Fibroblast of lung (primary cell): Measurements from ENCODE around the gene B3GALNT2. TPM values are rescaled to one million over a fixed set of nuclear protein-coding genes. Genes with fewer than 3 reads are reported as not detected.

Experiments
- DNase-seq, 2 donors: peaks; one replicate each; pipeline versions ENCODE4 v3.0.0 to v3.0.0-alpha.2; 2010; ENCODE audit warnings: low read depth in 2 of 2
- H2AFZ ChIP-seq: 2 replicates; pipeline ENCODE4 v1.5.1; 2012; ENCODE audit warnings: low read length, control low read depth, inconsistent platforms
- H3K27ac ChIP-seq: 2 replicates; pipeline ENCODE4 v1.5.1; 2011; ENCODE audit warnings: low read length, control low read depth; ENCODE audit not compliant: insufficient read depth
- H3K27me3 ChIP-seq: 2 replicates; pipeline ENCODE4 v1.5.1; 2011; ENCODE audit warnings: mild to moderate bottlenecking, low read length; ENCODE audit not compliant: control insufficient read depth, insufficient read depth
- H3K36me3 ChIP-seq: 2 replicates; pipeline ENCODE4 v1.5.1; 2011; ENCODE audit warnings: low read length; ENCODE audit not compliant: control insufficient read depth, insufficient read depth
- H3K4me1 ChIP-seq: 2 replicates; pipeline ENCODE4 v1.5.1; 2011; ENCODE audit warnings: low read length; ENCODE audit not compliant: control insufficient read depth, insufficient read depth; ENCODE audit errors: extremely low read depth
- H3K4me2 ChIP-seq: 2 replicates; pipeline ENCODE4 v1.5.1; 2011; ENCODE audit warnings: low read length, control low read depth; ENCODE audit not compliant: insufficient read depth; ENCODE audit errors: extremely low read depth
- H3K4me3 ChIP-seq, 4 experiments: fragments of 200-600 bp in 1 of 4; sonication (generic) in 1 of 4; replicated peaks in 1 of 4; 2 replicates each; pipeline ENCODE4 v1.5.1; 2011 to 2016; ENCODE audit warnings: low read length in 4 of 4, low read depth in 3 of 4, mild to moderate bottlenecking in 3 of 4, control low read depth in 2 of 4, inconsistent platforms in 1 of 4, mixed read lengths in 1 of 4; ENCODE audit not compliant: insufficient read depth in 1 of 4; ENCODE audit errors: control extremely low read depth in 1 of 4
- H3K79me2 ChIP-seq: 2 replicates; pipeline ENCODE4 v1.5.1; 2012; ENCODE audit warnings: mild to moderate bottlenecking, low read length, inconsistent platforms; ENCODE audit not compliant: control insufficient read depth, insufficient read depth
- H3K9ac ChIP-seq: 2 replicates; pipeline ENCODE4 v1.5.1; 2011; ENCODE audit warnings: mild to moderate bottlenecking, low read length, control low read depth; ENCODE audit not compliant: insufficient read depth
- H3K9me3 ChIP-seq: 2 replicates; pipeline ENCODE4 v1.5.1; 2012; ENCODE audit warnings: low read depth, low read length; ENCODE audit not compliant: control insufficient read depth, insufficient read depth
- H4K20me1 ChIP-seq: 2 replicates; pipeline ENCODE4 v1.5.1; 2011; ENCODE audit warnings: low read length; ENCODE audit not compliant: control insufficient read depth, insufficient read depth; ENCODE audit errors: extremely low read depth
- EZH2 ChIP-seq: IDR thresholded peaks from 2 replicates; pipeline ENCODE4 v1.5.1; 2012; ENCODE audit warnings: low read length, control low read depth, mild to moderate bottlenecking; ENCODE audit errors: missing control alignments
- polyA plus RNA-seq, 2 donors: library from polyadenylated mRNA; depleted of rRNA in 1 of 2; stranded (reverse) in 1 of 2; unstranded in 1 of 2; fragments of >200 nt; gene quantifications; 2 replicates each; pipeline ENCODE4 v1.2.1, GENCODE V29; 2011 to 2012; ENCODE audit warnings: missing spikeins in 1 of 2
- total RNA-seq: library from RNA; depleted of rRNA; stranded (reverse); fragments of >200 nt; gene quantifications from 2 replicates; pipeline ENCODE4 v1.2.1, GENCODE V29; 2014
- TF ChIP-seq, protein P1 (sequence below), 2 donors: IDR thresholded peaks in 1 of 2; conservative IDR thresholded peaks in 1 of 2; 1 replicate in 1 of 2; 2 replicates in 1 of 2; pipeline ENCODE4 v1.5.1; 2011 to 2012; ENCODE audit warnings: low read length in 2 of 2, control low read depth in 1 of 2, inconsistent platforms in 1 of 2, low read depth in 1 of 2, mild to moderate bottlenecking in 1 of 2

The B3GALNT2 gene
- total and polyA plus RNA-seq, 2 donors (not counting 1 experiment from before 2014, with no cell fraction given) = 23.1 to 51.4 TPM

DNA sequence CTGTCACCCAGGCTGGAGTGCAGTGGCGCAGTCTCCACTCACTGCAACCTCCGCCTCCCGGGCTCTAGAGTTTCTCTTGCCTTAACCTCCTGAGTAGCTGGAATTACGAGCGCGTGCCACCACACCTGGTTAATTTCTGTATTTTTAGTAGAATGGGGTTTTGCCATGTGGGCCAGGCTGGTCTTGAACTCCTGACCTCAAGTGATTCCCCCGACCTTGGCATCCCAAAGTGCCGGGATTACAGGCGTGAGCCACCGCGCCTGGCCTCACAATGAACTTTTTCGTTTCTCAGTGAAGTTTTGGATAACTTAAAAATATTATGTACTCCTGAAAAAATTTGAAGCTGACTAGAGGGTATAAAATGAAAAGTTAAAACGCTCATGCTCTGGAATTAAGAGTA lies 77.6 kb downstream of the B3GALNT2 start:
- no peak overlapping the region for H3K27ac ChIP-seq
- H4K20me1 ChIP-seq = no peaks in the 10 kb centered on the region
- H3K4me2 ChIP-seq = no peak overlapping the region
- H3K9ac ChIP-seq = no peak overlapping the region
- H3K4me3 ChIP-seq = no peak overlapping the region
- no peak for DNase-seq
- no peaks in the 10 kb centered on the region for H3K4me1 ChIP-seq
- no peaks in the 10 kb centered on the region for H3K27me3 ChIP-seq
- TF ChIP-seq EZH2 = no peak
- TF ChIP-seq, protein P1, sequence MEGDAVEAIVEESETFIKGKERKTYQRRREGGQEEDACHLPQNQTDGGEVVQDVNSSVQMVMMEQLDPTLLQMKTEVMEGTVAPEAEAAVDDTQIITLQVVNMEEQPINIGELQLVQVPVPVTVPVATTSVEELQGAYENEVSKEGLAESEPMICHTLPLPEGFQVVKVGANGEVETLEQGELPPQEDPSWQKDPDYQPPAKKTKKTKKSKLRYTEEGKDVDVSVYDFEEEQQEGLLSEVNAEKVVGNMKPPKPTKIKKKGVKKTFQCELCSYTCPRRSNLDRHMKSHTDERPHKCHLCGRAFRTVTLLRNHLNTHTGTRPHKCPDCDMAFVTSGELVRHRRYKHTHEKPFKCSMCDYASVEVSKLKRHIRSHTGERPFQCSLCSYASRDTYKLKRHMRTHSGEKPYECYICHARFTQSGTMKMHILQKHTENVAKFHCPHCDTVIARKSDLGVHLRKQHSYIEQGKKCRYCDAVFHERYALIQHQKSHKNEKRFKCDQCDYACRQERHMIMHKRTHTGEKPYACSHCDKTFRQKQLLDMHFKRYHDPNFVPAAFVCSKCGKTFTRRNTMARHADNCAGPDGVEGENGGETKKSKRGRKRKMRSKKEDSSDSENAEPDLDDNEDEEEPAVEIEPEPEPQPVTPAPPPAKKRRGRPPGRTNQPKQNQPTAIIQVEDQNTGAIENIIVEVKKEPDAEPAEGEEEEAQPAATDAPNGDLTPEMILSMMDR (conservative IDR thresholded peaks at IDR 0.05 in 1 of 2, IDR thresholded peaks at IDR 0.05 in 1 of 2; ENCODE audit: low read depth in 1 of 2, low read length in 2 of 2) = no peak
- H2AFZ ChIP-seq = no peak overlapping the region
- no peaks in the 10 kb centered on the region for H3K9me3 ChIP-seq
- H3K36me3 ChIP-seq = no peaks in the 10 kb centered on the region
- H3K79me2 ChIP-seq = no peaks in the 10 kb centered on the region

DNA sequence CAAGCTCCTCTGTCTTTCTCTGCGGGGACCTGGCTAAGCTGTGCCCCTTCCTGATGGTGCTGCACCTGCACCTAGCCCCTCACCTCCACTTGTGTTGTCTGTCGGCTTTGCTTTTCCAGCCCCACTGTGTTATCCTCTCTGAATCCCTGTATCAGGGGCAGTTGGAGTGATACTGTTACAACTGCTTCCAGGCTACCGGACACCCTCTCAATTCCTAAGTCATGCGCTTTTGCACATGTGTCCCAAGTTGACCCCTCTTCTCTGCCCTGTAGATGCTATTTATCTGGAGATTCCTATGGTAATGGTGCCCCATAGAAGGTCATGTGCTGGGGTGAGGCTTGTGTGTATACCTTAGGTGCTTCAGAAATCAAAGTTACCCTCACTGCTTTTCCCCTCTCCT lies 78.1 kb downstream of the B3GALNT2 start:
- H3K4me3 ChIP-seq = no peak overlapping the region
- no peak overlapping the region for H2AFZ ChIP-seq
- TF ChIP-seq EZH2 = no peak
- TF ChIP-seq, protein P1 (conservative IDR thresholded peaks at IDR 0.05 in 1 of 2, IDR thresholded peaks at IDR 0.05 in 1 of 2; ENCODE audit: low read depth in 1 of 2, low read length in 2 of 2) = no peak
- no peak overlapping the region for H3K9ac ChIP-seq
- no peak overlapping the region for H3K27ac ChIP-seq
- no peak overlapping the region for H3K4me2 ChIP-seq
- no peaks in the 10 kb centered on the region for H3K36me3 ChIP-seq
- H3K9me3 ChIP-seq = no peaks in the 10 kb centered on the region
- no peak for DNase-seq
- H4K20me1 ChIP-seq = no peaks in the 10 kb centered on the region
- no peaks in the 10 kb centered on the region for H3K27me3 ChIP-seq
- no peaks in the 10 kb centered on the region for H3K79me2 ChIP-seq
- no peaks in the 10 kb centered on the region for H3K4me1 ChIP-seq

DNA sequence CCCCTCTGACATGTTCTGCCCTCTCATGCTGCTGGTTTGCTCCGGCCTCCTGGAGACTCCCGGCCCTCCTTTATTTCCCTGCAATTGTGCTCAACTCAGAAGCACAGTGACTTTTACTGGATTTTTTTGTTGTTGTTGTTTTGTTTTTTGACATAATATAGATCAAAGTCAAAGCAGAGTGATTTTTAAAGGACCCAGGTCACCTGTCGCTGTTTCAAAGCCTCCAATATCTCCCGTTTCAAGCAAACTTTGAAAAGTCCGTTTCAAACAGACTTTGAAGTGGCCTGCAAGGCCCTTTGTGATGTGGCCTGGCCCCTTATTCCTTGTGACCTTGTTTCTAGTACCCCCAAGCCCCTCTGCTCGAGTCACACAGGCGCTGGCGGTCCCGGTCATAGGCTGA lies 78.9 kb downstream of the B3GALNT2 start:
- TF ChIP-seq EZH2 = no peak
- TF ChIP-seq, protein P1 (conservative IDR thresholded peaks at IDR 0.05 in 1 of 2, IDR thresholded peaks at IDR 0.05 in 1 of 2; ENCODE audit: low read depth in 1 of 2, low read length in 2 of 2) = no peak
- Histone ChIP-seq H4K20me1 (no peaks in the 10 kb centered on the region), H2AFZ (no peak overlapping the region), H3K9ac (no peak overlapping the region), H3K79me2 (no peaks in the 10 kb centered on the region), H3K27me3 (no peaks in the 10 kb centered on the region), H3K9me3 (no peaks in the 10 kb centered on the region), H3K27ac (no peak overlapping the region), H3K4me1 (no peaks in the 10 kb centered on the region), H3K36me3 (no peaks in the 10 kb centered on the region), H3K4me2 (no peak overlapping the region), H3K4me3 (no peak overlapping the region)
- DNase-seq = no peak
